PFSK-1 (cell line): Measurements from ENCODE around the gene ANXA7.

Experiments used
- FOXP2 ChIP-seq: optimal IDR thresholded peaks from 2 replicates; pipeline ENCODE3; 2011; ENCODE audit warnings: borderline replicate concordance, control low read depth, inconsistent platforms; ENCODE audit not compliant: insufficient read depth; ENCODE audit errors: extremely low read length, extremely low read depth
- POLR2AphosphoS5 ChIP-seq: IDR thresholded peaks from 2 replicates; pipeline ENCODE4 v1.6.1; 2012; ENCODE audit warnings: low read depth, mild to moderate bottlenecking, control low read depth, low read length, moderate library complexity
- SIN3A ChIP-seq: IDR thresholded peaks from 2 replicates; pipeline ENCODE4 v1.6.1; 2012; ENCODE audit warnings: mild to moderate bottlenecking, low read length, moderate library complexity, borderline replicate concordance; ENCODE audit not compliant: insufficient read depth
- TAF1 ChIP-seq: IDR thresholded peaks from 2 replicates; pipeline ENCODE4 v1.6.1; 2012; ENCODE audit warnings: low read length, control low read depth, borderline replicate concordance; ENCODE audit not compliant: insufficient read depth

GRCh38 chr10:73439605-73440312, 25.9 kb upstream of the ANXA7 start:
- TF ChIP-seq POLR2AphosphoS5 (no peak), FOXP2 (no peak), TAF1 (no peak), SIN3A (no peak)
